SK-N-SH treated with all-trans-retinoic acid at 6 μM for 48 hours (cell line): ENCODE data around the gene ROMO1.

Experiments
- CSDC2 ChIP-seq: fragments of 250-450 bp; sonication (Bioruptor Pico); IDR thresholded peaks from 2 replicates; pipeline ENCODE4 v1.5.0; 2020; ENCODE audit warnings: mild to moderate bottlenecking, moderate library complexity
- CSRNP3 ChIP-seq: fragments of 250-450 bp; sonication (Bioruptor Pico); IDR thresholded peaks from 2 replicates; pipeline ENCODE4 v1.5.1; 2021; ENCODE audit warnings: mild to moderate bottlenecking, moderate library complexity
- OSR1 ChIP-seq: fragments of 250-450 bp; sonication (Bioruptor Pico); IDR thresholded peaks from 2 replicates; pipeline ENCODE4 v1.8.0; 2022; ENCODE audit warnings: moderate library complexity, mild to moderate bottlenecking, inconsistent platforms
- PATZ1 ChIP-seq: fragments of 250-450 bp; sonication (Bioruptor Pico); IDR thresholded peaks from 2 replicates; pipeline ENCODE4 v1.8.0; 2020; ENCODE audit warnings: mild to moderate bottlenecking, moderate library complexity, borderline replicate concordance
- POU6F1 ChIP-seq: fragments of 250-450 bp; sonication (Bioruptor Pico); IDR thresholded peaks from 2 replicates; pipeline ENCODE4 v1.8.0; 2021; ENCODE audit warnings: low read depth, mild to moderate bottlenecking, moderate library complexity, borderline replicate concordance
- RARB ChIP-seq: fragments of 250-450 bp; sonication (Bioruptor Pico); IDR thresholded peaks from 2 replicates; pipeline ENCODE4 v1.8.0; 2021; ENCODE audit warnings: mild to moderate bottlenecking, moderate library complexity
- SNAI2 ChIP-seq: fragments of 250-450 bp; sonication (Bioruptor Pico); IDR thresholded peaks from 2 replicates; pipeline ENCODE4 v1.5.0; 2020; ENCODE audit warnings: mild to moderate bottlenecking, moderate library complexity
- TCF4 ChIP-seq: fragments of 250-450 bp; sonication (Bioruptor Pico); IDR thresholded peaks from 2 replicates; pipeline ENCODE4 v1.8.0; 2021; ENCODE audit warnings: mild to moderate bottlenecking, moderate library complexity, borderline replicate concordance
- ZC3H10 ChIP-seq: fragments of 250-450 bp; sonication (Bioruptor Pico); IDR thresholded peaks from 2 replicates; pipeline ENCODE4 v1.5.1; 2021; ENCODE audit warnings: mild to moderate bottlenecking, moderate library complexity
- ZFP30 ChIP-seq: fragments of 450-650 bp; formaldehyde crosslinking; IDR thresholded peaks from 2 replicates; pipeline ENCODE4 v1.5.0; 2022; ENCODE audit warnings: mild to moderate bottlenecking, moderate library complexity
- ZNF565 ChIP-seq: fragments of 450-650 bp; formaldehyde crosslinking; conservative IDR thresholded peaks from 2 replicates; pipeline ENCODE4 v1.5.0; 2020; ENCODE audit warnings: low read depth, mild to moderate bottlenecking, moderate library complexity
- ZNF8 ChIP-seq: fragments of 450-650 bp; formaldehyde crosslinking; IDR thresholded peaks from 2 replicates; pipeline ENCODE4 v1.5.0; 2020; ENCODE audit warnings: mild to moderate bottlenecking, moderate library complexity

GRCh38 chr20:35719717-35720116, 20.5 kb downstream of the ROMO1 start:
- TF ChIP-seq RARB (CRISPR knock-in tag), result no peak
- TF ChIP-seq CSDC2 (CRISPR knock-in tag), result no peak
- no peak for TF ChIP-seq ZFP30 (CRISPR knock-in tag)
- no peak for TF ChIP-seq POU6F1 (CRISPR knock-in tag)
- no peak for TF ChIP-seq PATZ1
- no peak for TF ChIP-seq ZC3H10
- TF ChIP-seq OSR1, result no peak
- no peak for TF ChIP-seq CSRNP3
- TF ChIP-seq SNAI2 (CRISPR knock-in tag), result no peak
- no peak for TF ChIP-seq TCF4 (CRISPR knock-in tag)
- TF ChIP-seq ZNF565 (CRISPR knock-in tag), result no peak
- TF ChIP-seq ZNF8 (CRISPR knock-in tag), result no peak
